ENCODE measurements around the gene TPST2. TPM values are rescaled to one million over a fixed set of nuclear protein-coding genes. Genes with fewer than 3 reads are reported as not detected.
A peak's percentile ranks its signal among the peaks of the same experiment; 100 is the strongest.

Gene TPST2
- polyA plus RNA-seq, 1 experiment: 33.6 TPM

DNA sequence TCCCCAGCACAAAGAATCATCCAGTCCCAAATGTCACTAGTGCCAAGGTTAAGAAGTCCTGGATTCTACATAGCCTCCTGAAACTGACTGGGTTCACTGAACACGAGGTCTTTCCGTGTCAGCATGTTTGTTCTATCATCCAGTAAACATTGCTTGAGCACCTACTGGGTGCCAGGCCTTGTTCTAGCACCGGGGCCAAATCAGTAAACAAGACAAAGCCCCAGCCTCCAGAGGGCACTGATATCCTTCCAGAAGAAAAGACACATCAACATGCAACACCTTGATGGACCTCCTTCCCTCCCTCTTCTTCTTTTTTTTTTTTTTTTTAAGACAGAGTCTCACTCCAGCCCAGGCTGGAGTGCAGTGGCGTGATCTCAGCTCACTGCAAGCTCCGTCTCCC lies 26.9 kb downstream of the TPST2 start:
- no peak for DNase-seq (ENCODE audit: low read depth, low spot score)
- TF ChIP-seq, protein P1, sequence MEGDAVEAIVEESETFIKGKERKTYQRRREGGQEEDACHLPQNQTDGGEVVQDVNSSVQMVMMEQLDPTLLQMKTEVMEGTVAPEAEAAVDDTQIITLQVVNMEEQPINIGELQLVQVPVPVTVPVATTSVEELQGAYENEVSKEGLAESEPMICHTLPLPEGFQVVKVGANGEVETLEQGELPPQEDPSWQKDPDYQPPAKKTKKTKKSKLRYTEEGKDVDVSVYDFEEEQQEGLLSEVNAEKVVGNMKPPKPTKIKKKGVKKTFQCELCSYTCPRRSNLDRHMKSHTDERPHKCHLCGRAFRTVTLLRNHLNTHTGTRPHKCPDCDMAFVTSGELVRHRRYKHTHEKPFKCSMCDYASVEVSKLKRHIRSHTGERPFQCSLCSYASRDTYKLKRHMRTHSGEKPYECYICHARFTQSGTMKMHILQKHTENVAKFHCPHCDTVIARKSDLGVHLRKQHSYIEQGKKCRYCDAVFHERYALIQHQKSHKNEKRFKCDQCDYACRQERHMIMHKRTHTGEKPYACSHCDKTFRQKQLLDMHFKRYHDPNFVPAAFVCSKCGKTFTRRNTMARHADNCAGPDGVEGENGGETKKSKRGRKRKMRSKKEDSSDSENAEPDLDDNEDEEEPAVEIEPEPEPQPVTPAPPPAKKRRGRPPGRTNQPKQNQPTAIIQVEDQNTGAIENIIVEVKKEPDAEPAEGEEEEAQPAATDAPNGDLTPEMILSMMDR (IDR thresholded peaks at IDR 0.05; ENCODE audit: low read depth, low read length): no peak
- Histone ChIP-seq H3K9me3 (ENCODE audit: control insufficient read depth, insufficient read depth, low read length) (no peaks in the 10 kb centered on the region), H3K27me3 (ENCODE audit: control insufficient read depth, insufficient read depth, low read length) (no peaks in the 10 kb centered on the region), H3K4me3 (ENCODE audit: low read depth, low read length) (no peak overlapping the region), H3K27ac (ENCODE audit: low read depth, low read length) (no peak overlapping the region)
- ChIA-PET CTCF (no interaction called here), POLR2A (no interaction called here)

DNA sequence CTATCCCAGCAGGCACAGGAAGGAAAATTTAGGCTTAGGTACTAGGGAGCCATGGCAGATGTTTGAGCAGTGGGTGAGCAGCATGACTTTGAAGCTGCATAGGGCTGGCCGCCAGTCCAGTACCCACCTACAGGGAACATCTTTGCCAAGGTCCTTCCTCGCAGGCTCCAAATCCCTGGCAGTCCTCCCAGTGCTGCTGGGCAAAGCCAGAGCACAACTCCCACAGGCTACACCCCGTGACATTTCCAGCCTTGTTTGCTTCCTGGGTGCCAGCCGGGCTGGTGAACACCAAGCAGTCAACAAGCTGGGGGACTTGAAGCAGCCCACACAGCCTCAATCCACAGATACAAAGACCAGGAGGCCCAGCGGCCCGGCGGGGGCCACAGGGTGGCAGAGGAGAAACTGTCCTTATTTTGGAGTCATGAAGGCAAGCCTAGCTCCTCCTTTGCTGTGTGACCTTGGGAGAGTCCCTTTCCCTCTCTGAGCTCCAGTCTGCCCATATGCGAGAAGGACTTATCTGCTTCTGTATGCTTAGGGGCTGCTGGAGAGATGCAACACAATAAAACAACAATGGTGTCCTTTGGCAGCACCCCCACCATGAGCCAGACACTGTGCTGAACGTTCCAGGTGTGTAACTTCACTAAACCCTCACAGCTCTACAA lies 28.0 kb downstream of the TPST2 start:
- DNase-seq (ENCODE audit: low read depth, low spot score): no peak
- H3K27ac ChIP-seq (ENCODE audit: low read depth, low read length): no peak overlapping the region
- H3K4me3 ChIP-seq (ENCODE audit: low read depth, low read length): no peak overlapping the region
- H3K27me3 ChIP-seq (ENCODE audit: control insufficient read depth, insufficient read depth, low read length): no peaks in the 10 kb centered on the region
- ChIA-PET CTCF (no interaction called here), POLR2A (interaction anchor here (0.7 kb wide), 1 partner anchor 28 kb away, joined by 3 read pairs; the partner anchor contains the start of gene TPST2)
- TF ChIP-seq, protein P1 (IDR thresholded peaks at IDR 0.05; ENCODE audit: low read depth, low read length): no peak
- H3K9me3 ChIP-seq (ENCODE audit: control insufficient read depth, insufficient read depth, low read length): no peaks in the 10 kb centered on the region

DNA sequence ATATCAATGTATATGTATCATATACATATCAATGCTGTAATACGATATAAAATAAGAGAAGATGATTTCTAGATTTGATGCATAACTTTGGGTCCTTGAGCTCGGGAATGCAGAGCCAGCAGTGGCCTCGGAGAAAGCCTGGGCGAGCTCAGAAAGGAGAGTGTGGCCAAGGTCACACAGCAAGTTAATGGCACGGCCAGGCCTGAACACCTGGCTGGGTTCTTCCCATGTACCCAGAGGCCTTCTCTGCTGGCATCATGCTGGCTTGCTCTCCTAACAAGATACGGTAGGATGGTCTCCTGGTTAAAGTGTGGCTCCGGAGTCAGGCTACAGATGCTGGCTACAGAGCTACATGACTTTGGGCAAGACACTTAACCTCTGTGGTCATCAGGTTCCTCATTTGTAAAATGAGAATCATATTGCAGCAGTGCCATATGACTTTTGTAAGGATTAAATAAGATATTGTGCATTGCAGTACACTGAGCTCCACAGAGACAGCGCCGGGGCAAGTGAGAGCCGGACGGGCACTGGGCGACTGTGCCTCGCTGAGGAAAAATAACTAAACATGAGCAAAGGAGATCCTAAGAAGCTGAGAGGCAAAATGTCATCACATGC lies 29.9 kb downstream of the TPST2 start:
- Histone ChIP-seq H3K4me3 (ENCODE audit: low read depth, low read length) (no peak overlapping the region), H3K27me3 (ENCODE audit: control insufficient read depth, insufficient read depth, low read length) (no peaks in the 10 kb centered on the region), H3K27ac (ENCODE audit: low read depth, low read length) (no peak overlapping the region), H3K9me3 (ENCODE audit: control insufficient read depth, insufficient read depth, low read length) (no peaks in the 10 kb centered on the region)
- ChIA-PET POLR2A (no interaction called here), CTCF (no interaction called here)
- TF ChIP-seq, protein P1 (IDR thresholded peaks at IDR 0.05; ENCODE audit: low read depth, low read length): no peak
- DNase-seq (ENCODE audit: low read depth, low spot score): no peak

DNA sequence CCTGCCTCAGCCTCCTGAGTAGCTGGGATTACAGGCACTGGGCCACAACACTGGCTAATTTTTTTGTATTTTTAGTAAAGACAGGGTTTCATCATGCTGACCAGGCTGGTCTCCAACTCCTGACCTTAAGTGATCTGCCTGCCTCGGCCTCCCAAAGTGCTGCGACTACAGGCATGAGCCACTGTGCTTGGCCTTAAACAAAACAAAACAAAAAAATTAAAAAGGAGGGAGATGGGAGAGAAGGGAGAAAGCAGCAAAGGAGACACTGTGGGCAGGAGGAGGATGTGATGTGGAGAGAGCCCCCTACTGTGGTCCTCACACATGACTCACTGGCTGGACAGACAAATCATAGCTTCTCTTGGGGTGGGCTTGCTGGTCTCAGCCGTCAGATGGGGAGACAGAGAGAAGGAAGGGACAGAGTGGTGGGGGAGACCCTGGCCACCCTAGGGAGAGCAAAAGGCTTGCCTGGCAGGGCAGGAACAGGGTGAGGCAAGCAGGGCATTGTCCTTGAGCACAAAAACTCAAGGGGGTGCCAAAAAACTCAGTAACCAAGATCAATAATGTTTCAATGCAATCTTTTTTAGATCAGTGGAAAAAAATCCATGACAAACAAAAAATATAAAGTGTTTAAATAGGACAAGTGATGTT lies 31.6 kb downstream of the TPST2 start:
- Histone ChIP-seq H3K27me3 (ENCODE audit: control insufficient read depth, insufficient read depth, low read length) (no peaks in the 10 kb centered on the region), H3K4me3 (ENCODE audit: low read depth, low read length) (no peak overlapping the region), H3K27ac (ENCODE audit: low read depth, low read length) (peak overlapping the region; percentile 65), H3K9me3 (ENCODE audit: control insufficient read depth, insufficient read depth, low read length) (no peaks in the 10 kb centered on the region)
- DNase-seq (ENCODE audit: low read depth, low spot score): no peak
- TF ChIP-seq, protein P1 (IDR thresholded peaks at IDR 0.05; ENCODE audit: low read depth, low read length): peak; percentile 14; the same call in 1 of the 2 replicates
- ChIA-PET CTCF (interaction anchor here (1.0 kb wide), 1 partner anchor 98 kb away, joined by 3 read pairs; no protein-coding TSS in a partner anchor), POLR2A (no interaction called here)

DNA sequence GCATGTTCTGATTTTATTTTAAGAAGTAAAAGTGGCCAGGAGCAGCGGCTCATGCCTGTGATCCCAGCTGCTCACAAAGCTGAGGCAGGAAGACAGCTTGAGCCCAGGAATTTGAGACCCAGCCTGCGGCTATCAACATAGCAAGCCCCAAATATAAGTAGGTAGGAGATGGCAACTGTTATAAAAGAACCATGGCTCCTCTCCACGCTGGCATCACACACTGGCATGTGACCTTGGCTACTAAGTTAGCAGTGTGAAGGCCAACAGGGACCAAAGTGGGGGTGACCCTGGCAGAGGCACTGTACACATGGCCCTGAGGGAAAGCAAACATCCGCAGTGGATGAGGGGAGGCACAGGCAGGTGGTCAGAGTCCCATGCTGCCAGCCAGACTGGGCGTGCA lies 33.0 kb downstream of the TPST2 start:
- Histone ChIP-seq H3K4me3 (ENCODE audit: low read depth, low read length) (no peak overlapping the region), H3K27ac (ENCODE audit: low read depth, low read length) (no peak overlapping the region), H3K9me3 (ENCODE audit: control insufficient read depth, insufficient read depth, low read length) (no peaks in the 10 kb centered on the region), H3K27me3 (ENCODE audit: control insufficient read depth, insufficient read depth, low read length) (no peaks in the 10 kb centered on the region)
- POLR2A ChIA-PET: interaction anchor here (0.6 kb wide), 1 partner anchor 50 kb away, joined by 3 read pairs; no protein-coding TSS in a partner anchor
- CTCF ChIA-PET: no interaction called here
- TF ChIP-seq, protein P1 (IDR thresholded peaks at IDR 0.05; ENCODE audit: low read depth, low read length): no peak
- DNase-seq (ENCODE audit: low read depth, low spot score): no peak

All from AG04450 (cell line).